CD4-positive, alpha-beta T cell treated with Interleukin-4 for 4 hours (primary cell): ENCODE measurements around the gene ADH1A.
"Not testable (repeated sequence)": the region's sequence is repeated elsewhere in the genome, so short reads cannot be mapped to it uniquely, and the experiment has no call there.

Source experiments
- DNase-seq: peaks from one replicate; pipeline ENCODE4 v3.0.0-alpha.2; 2020

Gene ADH1A

GRCh38 chr4:99290848-99291786 is at the start of gene ADH1A:
Gene ADH1A (minus strand): TSS chr4:99290985. CDS start chr4:99290914, 71 bp downstream.
- DNase-seq: no peak

DNA sequence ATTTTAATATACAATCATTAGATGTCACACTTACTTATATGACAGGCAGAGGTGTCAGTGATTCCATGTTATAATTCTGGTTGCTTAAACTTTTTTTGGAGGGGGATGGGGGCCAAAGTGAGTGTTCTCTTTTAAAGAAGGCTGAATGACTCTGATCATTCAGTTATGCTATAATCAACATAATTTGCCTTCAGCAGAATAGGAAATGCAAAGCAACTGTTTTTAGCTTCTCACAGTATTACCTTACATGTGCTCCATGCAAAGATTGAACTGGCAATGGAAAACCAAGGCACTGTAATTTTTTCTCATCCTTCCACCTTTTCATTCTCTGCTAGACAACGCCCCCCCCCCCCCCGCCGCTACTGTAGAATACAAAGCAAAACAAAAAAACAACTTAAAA is 48.4 kb upstream of the ADH1A start:
- DNase-seq: no peak

GRCh38 chr4:99336553-99336952 is 45.8 kb upstream of the ADH1A start:
- DNase-seq: no peak

GRCh38 chr4:99334880-99335279 is 44.1 kb upstream of the ADH1A start:
- no peak for DNase-seq

DNA sequence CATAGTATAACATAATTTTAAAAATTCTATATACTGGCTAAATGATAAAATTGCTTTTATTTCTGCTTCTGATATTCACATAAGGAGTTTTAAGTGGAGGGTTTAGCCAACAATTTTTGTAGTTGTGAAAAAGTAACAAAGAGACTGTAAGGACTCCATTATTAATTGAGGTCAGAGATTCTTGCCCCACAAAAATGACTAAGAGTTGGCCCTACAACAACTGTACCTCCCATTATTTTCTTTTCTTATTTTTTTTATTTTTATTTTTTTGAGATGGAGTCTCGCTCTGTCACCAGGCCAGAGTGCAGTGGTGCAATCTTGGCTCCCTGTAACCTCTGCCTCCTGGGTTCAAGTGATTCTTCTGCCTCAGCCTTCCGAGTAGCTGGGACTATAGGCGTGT is 39.9 kb upstream of the ADH1A start:
- no peak for DNase-seq

- DNase-seq: no peak
Measured at GRCh38 chr4:99329876-99330275, 39.1 kb upstream of the ADH1A start.

DNA sequence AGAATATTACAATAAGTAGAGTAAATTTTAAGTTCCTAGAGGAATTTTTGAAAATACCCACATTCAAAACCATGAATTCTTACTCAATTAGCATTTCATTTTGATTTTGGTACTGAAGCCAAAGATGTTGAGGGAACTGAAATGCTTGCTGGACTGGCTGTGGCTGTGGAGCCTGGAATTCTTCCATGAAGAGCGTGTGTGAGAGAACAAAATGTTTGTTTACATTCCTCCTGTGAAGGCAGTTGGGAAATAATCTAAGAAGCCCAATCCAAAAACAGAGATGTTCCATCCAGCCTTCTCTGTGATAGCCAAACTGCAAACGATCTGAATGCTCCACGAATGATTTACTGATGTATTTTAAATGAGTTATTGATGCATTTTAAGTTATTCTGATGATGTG is 34.2 kb upstream of the ADH1A start:
- DNase-seq: no peak

DNA sequence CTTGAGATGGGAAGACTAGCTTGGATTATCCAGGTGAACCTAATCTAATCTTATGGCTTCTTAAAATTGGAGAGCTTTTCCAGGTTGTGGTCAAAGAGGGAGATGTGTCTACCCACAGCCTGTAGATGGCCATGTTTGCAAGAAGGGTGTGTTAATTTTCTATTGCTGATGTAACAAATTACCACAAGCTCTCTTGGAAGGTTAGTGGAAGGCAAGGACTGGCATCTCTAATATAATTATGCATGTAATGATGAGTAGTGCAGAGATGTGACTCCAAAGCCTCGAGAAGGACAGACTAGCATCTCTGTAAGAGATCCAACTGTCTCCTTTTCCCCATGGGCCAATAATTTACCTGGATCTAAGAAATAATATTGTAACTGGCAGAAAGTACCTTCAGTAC is 33.6 kb upstream of the ADH1A start:
- DNase-seq: no peak

DNA sequence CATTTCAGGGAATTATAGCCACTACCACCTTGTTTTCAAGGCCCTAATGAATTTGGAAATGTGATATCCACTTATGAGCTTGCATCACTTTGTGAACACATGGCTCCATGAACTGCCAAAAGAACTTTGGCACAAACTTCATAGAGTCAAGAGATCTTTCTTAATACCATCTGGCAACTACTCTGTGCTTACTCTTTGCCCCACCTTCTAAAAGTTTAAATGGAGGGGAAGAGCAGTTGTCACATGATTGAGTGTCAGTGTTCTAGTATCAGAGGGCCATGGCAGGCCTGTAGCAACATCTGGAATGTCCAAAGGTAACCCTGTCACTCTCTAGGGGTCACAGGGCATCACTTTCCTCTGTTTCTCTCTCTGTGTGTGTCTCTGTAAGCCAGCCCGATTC is 33.0 kb upstream of the ADH1A start:
- no peak for DNase-seq

- no peak for DNase-seq
Measured at GRCh38 chr4:99321241-99322191, 30.7 kb upstream of the ADH1A start, which contains the start of gene ADH1B. Gene ADH1B (minus strand): TSS chr4:99321401. CDS start chr4:99321331, 70 bp downstream.

GRCh38 chr4:99317811-99318210 is 27.0 kb upstream of the ADH1A start:
- DNase-seq: not testable (repeated sequence)

DNA sequence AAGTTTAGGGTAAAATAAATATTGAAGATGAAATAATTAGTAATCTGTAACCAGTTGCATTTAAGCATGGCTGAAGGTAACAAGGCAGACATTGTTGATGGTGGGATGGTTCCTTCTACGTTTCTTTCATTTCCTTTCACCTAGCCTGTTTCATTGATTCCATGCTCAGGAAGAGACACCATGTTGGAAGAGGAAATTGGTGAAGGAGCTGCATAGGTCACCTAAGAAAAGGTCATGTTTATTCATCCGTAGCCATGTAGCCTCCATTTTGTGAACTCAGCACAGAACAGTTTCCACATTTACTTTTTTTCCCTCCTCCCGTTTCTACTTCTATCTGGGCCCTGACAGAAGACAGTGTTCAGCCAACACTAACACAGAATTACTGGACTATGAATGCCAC is 26.6 kb upstream of the ADH1A start:
- no peak for DNase-seq

DNA sequence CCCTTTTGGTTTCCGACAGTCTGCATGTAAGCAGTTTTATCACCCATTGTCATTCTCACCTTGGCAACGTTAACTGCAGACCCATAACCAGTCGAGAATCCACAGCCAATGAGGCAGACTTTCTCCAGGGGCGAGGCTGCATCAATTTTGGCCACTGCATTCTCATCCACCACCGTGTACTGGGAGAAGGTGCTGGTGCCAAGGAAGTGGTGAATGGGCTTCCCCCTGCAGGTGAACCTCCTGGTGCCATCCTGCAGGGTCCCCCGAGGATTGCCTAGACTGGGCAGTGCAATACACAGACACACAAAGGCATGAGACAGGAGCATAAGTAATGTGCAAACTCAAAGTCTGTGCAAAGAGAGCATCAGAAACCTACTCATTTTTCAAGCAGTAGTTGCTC is 25.1 kb upstream of the ADH1A start:
- no peak for DNase-seq

DNA sequence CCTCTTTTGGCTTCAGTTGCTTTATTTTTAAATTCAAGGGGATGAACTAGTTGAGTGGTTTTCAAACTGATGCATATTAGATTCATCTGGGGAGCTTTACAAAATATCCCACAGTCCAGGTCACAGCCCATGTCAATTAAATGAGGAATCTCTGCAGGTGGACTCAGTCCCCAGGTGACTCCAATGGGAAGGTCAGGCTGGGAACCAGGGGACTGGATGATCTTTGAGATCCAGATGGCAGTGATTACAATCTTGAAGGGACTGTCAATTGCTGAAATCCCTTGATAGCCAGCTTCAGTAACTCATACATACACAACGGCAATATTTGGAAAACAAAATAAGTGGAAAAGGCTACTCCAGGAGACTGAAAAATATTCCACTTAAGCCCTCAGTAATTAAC is 23.4 kb upstream of the ADH1A start:
- DNase-seq: no peak

- DNase-seq: no peak
Measured at GRCh38 chr4:99310389-99310788, 19.6 kb upstream of the ADH1A start.

GRCh38 chr4:99305638-99306400 is 15.0 kb upstream of the ADH1A start:
- DNase-seq: no peak

DNA sequence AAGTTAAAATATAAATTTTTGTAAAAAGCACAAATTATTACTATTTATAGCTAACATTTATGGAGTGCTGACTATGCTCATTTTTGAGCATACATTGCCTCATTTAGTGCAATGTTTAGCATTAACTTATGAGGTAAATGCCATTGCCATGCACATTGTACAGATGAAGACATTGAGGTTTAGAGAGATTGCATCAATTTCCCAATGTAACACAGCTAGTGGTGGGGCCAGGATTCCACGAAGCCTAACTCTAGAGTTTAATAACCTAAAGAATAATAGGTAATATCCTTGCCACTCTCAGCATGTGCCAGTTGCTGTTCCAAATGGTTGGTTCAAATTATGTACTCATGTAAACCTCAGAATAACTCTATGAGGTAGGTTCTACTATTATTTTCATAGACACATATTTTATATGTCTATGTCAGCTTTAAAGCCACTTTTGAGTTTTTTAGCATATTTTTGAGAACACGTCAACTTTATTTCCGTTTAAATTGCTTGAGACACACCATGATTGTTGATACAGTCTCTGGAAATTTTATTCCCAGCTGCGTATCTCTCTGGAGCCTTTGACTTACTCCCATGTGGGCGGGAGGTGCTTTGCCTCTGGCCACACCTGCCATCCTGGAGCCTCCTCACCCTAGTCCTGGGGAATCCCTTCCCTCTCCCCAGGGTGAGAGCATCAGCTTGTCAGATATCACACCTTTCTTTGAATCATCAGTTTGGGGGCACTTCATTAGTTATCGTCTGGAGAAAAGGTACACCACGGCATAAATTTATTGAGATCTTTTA is 10.8 kb upstream of the ADH1A start:
- DNase-seq: no peak

DNA sequence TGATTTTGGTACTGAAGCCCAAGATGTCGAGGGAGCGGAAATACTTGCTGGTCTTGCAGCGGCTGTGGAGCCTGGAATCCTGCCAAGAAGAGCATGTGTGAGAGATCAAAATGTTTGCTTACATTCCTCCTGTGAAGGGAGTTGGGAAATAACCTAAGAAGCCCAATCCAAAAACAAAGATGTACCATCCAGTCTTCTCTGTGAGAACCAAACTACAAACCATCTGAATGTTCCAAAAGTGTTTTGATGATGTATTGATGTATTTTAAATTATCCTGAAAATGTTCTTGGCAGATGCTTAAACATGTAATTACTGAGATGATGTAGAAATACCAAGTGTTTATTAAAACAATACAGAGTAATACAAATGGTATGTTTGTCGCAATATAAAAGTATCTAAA is 10.1 kb upstream of the ADH1A start:
- no peak for DNase-seq

- DNase-seq: no peak
Measured at GRCh38 chr4:99293357-99293756, 2.6 kb upstream of the ADH1A start.

- DNase-seq: no peak
Measured at GRCh38 chr4:99285387-99285786, 5.4 kb downstream of the ADH1A start.

GRCh38 chr4:99282731-99283130 is 8.1 kb downstream of the ADH1A start:
- no peak for DNase-seq

GRCh38 chr4:99281261-99281660 is 9.5 kb downstream of the ADH1A start:
- no peak for DNase-seq
